Vagina (tissue), 2 donors: ENCODE data around the gene MFAP3L. TPM values are rescaled to one million over a fixed set of nuclear protein-coding genes. Genes with fewer than 3 reads are reported as not detected.

Source experiments
- DNase-seq, 2 donors: peaks; one replicate each; pipeline ENCODE4 v3.0.0-alpha.2; 2017; ENCODE audit errors: extremely low spot score in 2 of 2
- H3K27ac ChIP-seq: fragments of 200-600 bp; sonication (generic); one replicate; pipeline ENCODE4 v1.5.1; 2019
- H3K27me3 ChIP-seq: fragments of 200-600 bp; sonication (generic); one replicate; pipeline ENCODE4 v1.5.1; 2019
- H3K36me3 ChIP-seq, 2 donors: fragments of 200-600 bp; sonication (generic); one replicate each; pipeline ENCODE4 v1.5.1; 2017 to 2019
- H3K4me1 ChIP-seq: fragments of 200-600 bp; sonication (generic); one replicate; pipeline ENCODE4 v1.5.1; 2019
- H3K4me3 ChIP-seq, 2 donors: fragments of 200-600 bp; sonication (generic); 1 replicate in 1 of 2; 2 replicates in 1 of 2; pipeline ENCODE4 v1.5.1; 2016 to 2019
- H3K9me3 ChIP-seq: fragments of 200-600 bp; sonication (generic); one replicate; pipeline ENCODE4 v1.5.1; 2019
- POLR2A ChIP-seq, 2 donors: fragments of 450-650 bp; IDR thresholded peaks; one replicate each; pipeline ENCODE4 v1.6.1; 2017; ENCODE audit warnings: antibody characterized with exemption in 2 of 2, mild to moderate bottlenecking in 2 of 2, moderate library complexity in 2 of 2
- POLR2AphosphoS5 ChIP-seq, 2 donors: sonication (generic); formaldehyde crosslinking; IDR thresholded peaks; one replicate each; pipeline ENCODE4 v1.9.0; 2017; ENCODE audit warnings: antibody characterized with exemption in 2 of 2, mild to moderate bottlenecking in 2 of 2, low read depth in 1 of 2; ENCODE audit not compliant: insufficient read depth in 1 of 2
- intact Hi-C: fragments of 100-400 bp; cut with DNase I; formaldehyde crosslinking; loops from one replicate; pipeline ENCODE4 v1.15.1; 2023
- total RNA-seq: library from RNA; depleted of rRNA; stranded (reverse); fragments of >200 nt; gene quantifications from one replicate; pipeline ENCODE4 v1.2.3, GENCODE V29; 2016
- TF ChIP-seq, protein P1 (sequence below), 3 experiments: fragments of 450-650 bp in 2 of 3; fragments of 200-600 bp in 1 of 3; sonication (generic) in 1 of 3; IDR thresholded peaks; one replicate each; pipeline ENCODE4 v1.5.1; 2017 to 2019; ENCODE audit warnings: antibody characterized with exemption in 3 of 3, mild to moderate bottlenecking in 2 of 3, moderate library complexity in 2 of 3

MFAP3L gene
- total RNA-seq, result 2.2 TPM

DNA sequence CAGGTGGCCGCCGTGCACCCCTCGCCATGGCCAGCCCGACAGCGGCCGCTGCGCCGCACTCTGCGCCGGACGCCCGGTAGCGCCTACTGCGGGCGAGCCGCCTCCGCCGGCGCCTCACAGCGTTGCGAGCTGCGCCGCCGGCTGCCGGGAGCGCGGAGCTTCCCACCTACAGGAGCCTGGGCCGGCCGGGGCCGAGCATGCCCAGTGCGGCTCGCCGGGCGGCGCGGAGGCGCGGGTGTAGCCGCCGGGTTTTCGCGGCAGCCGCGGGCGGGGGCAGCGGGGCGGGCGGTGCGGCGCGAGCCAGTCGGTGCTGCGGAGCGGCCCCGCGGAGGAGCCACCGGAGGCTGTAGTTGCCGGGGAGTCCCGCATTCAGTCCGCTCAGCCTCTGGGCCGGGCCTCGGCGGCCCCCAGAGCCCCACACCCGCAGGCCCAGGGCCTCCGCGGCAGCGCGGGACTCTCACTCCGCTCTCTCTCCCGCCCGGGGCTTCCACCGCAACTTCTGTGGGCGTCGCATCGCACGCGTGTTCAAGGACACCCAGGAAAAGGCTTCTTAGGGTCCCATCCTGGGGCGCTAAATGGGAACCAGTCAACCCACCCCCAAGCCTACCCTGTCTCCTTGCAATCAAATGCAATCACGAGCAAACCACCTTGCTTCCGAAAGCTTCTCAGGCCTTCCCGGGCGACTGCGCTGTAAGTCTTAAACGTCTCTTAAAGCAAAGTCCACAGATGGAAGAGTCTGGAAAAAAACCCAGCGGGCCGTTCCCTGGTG is at the start of gene MFAP3L:
Gene MFAP3L (minus strand): TSS at position 143 of the 769 bp plus-strand sequence. CDS start 20,518 bp downstream, outside the sequence.
- TF ChIP-seq POLR2A (IDR thresholded peaks at IDR 0.05) (peak in 1 of 2 donors; percentile 53), POLR2AphosphoS5 (IDR thresholded peaks at IDR 0.05; ENCODE audit: insufficient read depth in 1 of 2, low read depth in 1 of 2) (peak in 1 of 2 donors; percentile 68)
- TF ChIP-seq, protein P1, sequence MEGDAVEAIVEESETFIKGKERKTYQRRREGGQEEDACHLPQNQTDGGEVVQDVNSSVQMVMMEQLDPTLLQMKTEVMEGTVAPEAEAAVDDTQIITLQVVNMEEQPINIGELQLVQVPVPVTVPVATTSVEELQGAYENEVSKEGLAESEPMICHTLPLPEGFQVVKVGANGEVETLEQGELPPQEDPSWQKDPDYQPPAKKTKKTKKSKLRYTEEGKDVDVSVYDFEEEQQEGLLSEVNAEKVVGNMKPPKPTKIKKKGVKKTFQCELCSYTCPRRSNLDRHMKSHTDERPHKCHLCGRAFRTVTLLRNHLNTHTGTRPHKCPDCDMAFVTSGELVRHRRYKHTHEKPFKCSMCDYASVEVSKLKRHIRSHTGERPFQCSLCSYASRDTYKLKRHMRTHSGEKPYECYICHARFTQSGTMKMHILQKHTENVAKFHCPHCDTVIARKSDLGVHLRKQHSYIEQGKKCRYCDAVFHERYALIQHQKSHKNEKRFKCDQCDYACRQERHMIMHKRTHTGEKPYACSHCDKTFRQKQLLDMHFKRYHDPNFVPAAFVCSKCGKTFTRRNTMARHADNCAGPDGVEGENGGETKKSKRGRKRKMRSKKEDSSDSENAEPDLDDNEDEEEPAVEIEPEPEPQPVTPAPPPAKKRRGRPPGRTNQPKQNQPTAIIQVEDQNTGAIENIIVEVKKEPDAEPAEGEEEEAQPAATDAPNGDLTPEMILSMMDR (IDR thresholded peaks at IDR 0.05), result no peak
- no peak for DNase-seq
- Histone ChIP-seq H3K4me3 (peak within 1 kb of the TSS; percentile 71 to 74), H3K9me3 (no peaks in the 10 kb centered on the region), H3K27me3 (no peaks in the 10 kb centered on the region), H3K4me1 (peaks cover 4% of the 10 kb centered on the region), H3K36me3 (no peaks in the 10 kb centered on the region), H3K27ac (peak within 1 kb of the TSS; percentile 82)
- intact Hi-C loops, result loop anchor here (5.0 kb wide), 1 partner anchor 414 kb away; the partner anchor contains the start of gene NEK1

DNA sequence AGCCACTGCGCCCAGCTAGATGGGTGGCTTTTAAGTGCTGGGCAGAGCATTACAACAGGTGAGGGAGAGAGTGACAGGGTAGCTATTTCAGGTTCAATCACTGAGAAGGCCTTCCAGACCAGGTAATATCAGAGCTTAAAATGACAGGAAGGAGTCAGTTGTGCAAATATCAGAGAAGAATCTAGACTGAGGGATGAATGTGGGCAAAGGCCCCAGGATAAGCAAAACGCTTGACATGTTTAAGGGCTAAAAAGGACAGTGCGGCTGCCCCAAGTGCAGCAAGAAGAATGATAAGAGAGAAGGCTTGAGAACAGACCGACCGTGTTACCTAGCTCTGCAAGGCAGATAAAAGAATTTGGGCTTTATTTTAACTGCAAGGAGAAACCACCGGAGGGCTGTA is 45.0 kb upstream of the MFAP3L start:
- TF ChIP-seq, protein P1 (IDR thresholded peaks at IDR 0.05), result no peak
- TF ChIP-seq POLR2A (IDR thresholded peaks at IDR 0.05) (no peak), POLR2AphosphoS5 (IDR thresholded peaks at IDR 0.05; ENCODE audit: insufficient read depth in 1 of 2, low read depth in 1 of 2) (no peak)
- DNase-seq, result no peak
- H3K36me3 ChIP-seq, result peaks cover 0 to 7% of the 10 kb centered on the region in 2 donors
- H3K27me3 ChIP-seq, result no peaks in the 10 kb centered on the region
- intact Hi-C loops, result no loop called here
- no peaks in the 10 kb centered on the region for H3K4me1 ChIP-seq
- H3K27ac ChIP-seq, result no peak overlapping the region
- no peaks in the 10 kb centered on the region for H3K9me3 ChIP-seq
- H3K4me3 ChIP-seq, result no peak overlapping the region

DNA sequence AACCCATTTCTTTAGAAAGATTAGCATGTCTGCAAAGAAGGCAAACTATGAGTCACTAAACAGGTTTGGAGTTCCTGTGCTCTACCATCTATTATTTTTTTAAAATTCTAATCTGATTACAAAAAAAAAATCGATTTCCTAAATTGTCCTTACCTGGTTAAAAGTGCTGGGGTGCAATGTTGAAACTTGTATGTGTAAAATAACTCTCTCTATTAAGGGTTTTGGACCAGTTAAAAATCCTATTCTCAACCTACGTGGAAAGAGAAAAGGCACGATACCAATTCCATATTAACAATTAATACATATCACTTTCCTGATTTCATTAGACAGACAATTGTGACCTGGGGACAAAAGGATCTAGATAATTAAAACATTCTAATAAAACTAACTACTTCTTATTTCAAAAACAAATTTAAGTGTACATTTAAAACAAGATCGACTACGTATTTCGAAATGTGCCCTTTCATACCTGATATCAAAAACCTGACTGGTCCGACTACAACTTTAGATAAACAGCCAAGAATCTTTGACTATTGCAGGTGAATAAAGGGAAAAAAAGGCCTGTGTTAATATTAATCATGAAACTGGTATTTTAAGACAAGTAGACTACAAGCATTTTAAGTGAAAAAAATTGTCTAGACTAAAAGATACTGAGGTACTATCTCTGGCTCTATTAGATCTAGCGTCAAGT is 42.4 kb upstream of the MFAP3L start:
- H3K27ac ChIP-seq, result no peak overlapping the region
- H3K36me3 ChIP-seq, result peaks cover 0 to 7% of the 10 kb centered on the region in 2 donors
- no peaks in the 10 kb centered on the region for H3K4me1 ChIP-seq
- DNase-seq, result no peak
- no peaks in the 10 kb centered on the region for H3K27me3 ChIP-seq
- H3K4me3 ChIP-seq, result no peak overlapping the region
- H3K9me3 ChIP-seq, result no peaks in the 10 kb centered on the region
- intact Hi-C loops, result no loop called here
- no peak for TF ChIP-seq POLR2A (IDR thresholded peaks at IDR 0.05)
- TF ChIP-seq, protein P1 (IDR thresholded peaks at IDR 0.05), result no peak
- TF ChIP-seq POLR2AphosphoS5 (IDR thresholded peaks at IDR 0.05; ENCODE audit: insufficient read depth in 1 of 2, low read depth in 1 of 2), result no peak

DNA sequence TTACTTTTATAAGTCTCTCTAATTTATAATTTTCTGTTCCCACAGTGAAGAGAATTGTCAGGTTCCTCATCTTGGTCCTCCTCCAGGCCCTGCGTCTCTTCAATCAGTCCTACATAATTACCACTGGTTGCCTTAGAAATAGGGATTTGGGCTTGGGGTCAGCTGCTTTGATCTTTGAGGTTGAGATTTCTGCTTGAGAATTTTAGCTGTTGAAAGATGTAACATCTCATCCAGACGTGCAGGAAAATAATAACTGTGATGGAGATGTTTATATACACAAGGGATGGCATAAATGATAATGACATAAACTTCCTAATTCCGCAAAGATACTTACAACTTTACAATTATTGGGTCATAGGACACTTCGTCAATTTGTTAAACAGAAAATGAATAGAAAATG is 33.2 kb upstream of the MFAP3L start:
- intact Hi-C loops, result no loop called here
- no peaks in the 10 kb centered on the region for H3K4me1 ChIP-seq
- TF ChIP-seq POLR2A (IDR thresholded peaks at IDR 0.05), result no peak
- TF ChIP-seq, protein P1 (IDR thresholded peaks at IDR 0.05), result no peak
- no peaks in the 10 kb centered on the region for H3K9me3 ChIP-seq
- H3K36me3 ChIP-seq, result no peaks in the 10 kb centered on the region
- H3K4me3 ChIP-seq, result no peak overlapping the region
- DNase-seq, result no peak
- H3K27me3 ChIP-seq, result no peaks in the 10 kb centered on the region
- no peak overlapping the region for H3K27ac ChIP-seq

DNA sequence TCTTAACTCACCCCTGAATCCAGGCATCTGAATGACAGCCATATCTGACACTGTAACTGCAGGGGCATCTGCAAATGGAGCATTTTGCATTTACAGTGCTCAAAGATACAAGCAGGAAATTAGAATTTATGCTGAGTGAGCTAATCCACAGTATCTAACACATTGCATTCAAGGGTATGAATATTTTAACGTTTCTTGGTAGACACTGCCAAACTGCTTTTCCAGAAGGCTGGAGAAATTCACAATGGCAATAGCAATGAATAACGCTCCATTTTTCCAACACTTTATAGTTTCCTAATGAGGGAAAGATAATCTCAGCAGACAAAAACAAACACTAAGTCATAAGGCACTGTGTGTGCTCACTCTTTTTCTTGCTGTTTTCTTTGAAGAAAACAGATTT is 32.6 kb upstream of the MFAP3L start:
- intact Hi-C loops, result no loop called here
- H3K4me3 ChIP-seq, result no peak overlapping the region
- no peak overlapping the region for H3K27ac ChIP-seq
- H3K4me1 ChIP-seq, result no peaks in the 10 kb centered on the region
- TF ChIP-seq, protein P1 (IDR thresholded peaks at IDR 0.05), result no peak
- no peak for TF ChIP-seq POLR2AphosphoS5 (IDR thresholded peaks at IDR 0.05; ENCODE audit: insufficient read depth in 1 of 2, low read depth in 1 of 2)
- no peak for TF ChIP-seq POLR2A (IDR thresholded peaks at IDR 0.05)
- DNase-seq, result no peak
- H3K27me3 ChIP-seq, result no peaks in the 10 kb centered on the region
- H3K36me3 ChIP-seq, result no peaks in the 10 kb centered on the region
- H3K9me3 ChIP-seq, result no peaks in the 10 kb centered on the region
